SK-N-SH treated with all-trans-retinoic acid at 6 μM for 48 hours (cell line): ENCODE data around the gene ZNF587.
"Not testable (repeated sequence)": the region's sequence is repeated elsewhere in the genome, so short reads cannot be mapped to it uniquely, and the experiment has no call there.

Source experiments
- ATAC-seq: fragments of 200-7000 bp; cut with Tn5 transposase; 3 replicates; pipeline ENCODE4 v1.9.1; 2020; ENCODE audit warnings: mild to moderate bottlenecking, moderate library complexity
- ARNTL ChIP-seq: fragments of 450-650 bp; formaldehyde crosslinking; IDR thresholded peaks from 2 replicates; pipeline ENCODE4 v1.5.0; 2020; ENCODE audit warnings: low read depth, mild to moderate bottlenecking, moderate library complexity, borderline replicate concordance
- BACH2 ChIP-seq: fragments of 250-450 bp; sonication (Bioruptor Pico); IDR thresholded peaks from 2 replicates; pipeline ENCODE4 v1.9.0; 2021; ENCODE audit warnings: mild to moderate bottlenecking, borderline replicate concordance
- CSDC2 ChIP-seq: fragments of 250-450 bp; sonication (Bioruptor Pico); IDR thresholded peaks from 2 replicates; pipeline ENCODE4 v1.5.0; 2020; ENCODE audit warnings: mild to moderate bottlenecking, moderate library complexity
- GLIS3 ChIP-seq: fragments of 250-450 bp; sonication (Bioruptor Pico); IDR thresholded peaks from 2 replicates; pipeline ENCODE4 v1.5.0; 2020; ENCODE audit warnings: mild to moderate bottlenecking, moderate library complexity
- ISL1 ChIP-seq: fragments of 250-450 bp; sonication (Bioruptor Pico); IDR thresholded peaks from 2 replicates; pipeline ENCODE4 v2.1.2; 2022; ENCODE audit warnings: mild to moderate bottlenecking, moderate library complexity
- OSR1 ChIP-seq: fragments of 250-450 bp; sonication (Bioruptor Pico); IDR thresholded peaks from 2 replicates; pipeline ENCODE4 v1.8.0; 2022; ENCODE audit warnings: moderate library complexity, mild to moderate bottlenecking, inconsistent platforms
- RARB ChIP-seq: fragments of 250-450 bp; sonication (Bioruptor Pico); IDR thresholded peaks from 2 replicates; pipeline ENCODE4 v1.8.0; 2021; ENCODE audit warnings: mild to moderate bottlenecking, moderate library complexity
- SNAI2 ChIP-seq: fragments of 250-450 bp; sonication (Bioruptor Pico); IDR thresholded peaks from 2 replicates; pipeline ENCODE4 v1.5.0; 2020; ENCODE audit warnings: mild to moderate bottlenecking, moderate library complexity
- TOX ChIP-seq: fragments of 250-450 bp; sonication (Bioruptor Pico); IDR thresholded peaks from 2 replicates; pipeline ENCODE4 v1.8.0; 2021; ENCODE audit warnings: mild to moderate bottlenecking, moderate library complexity, borderline replicate concordance
- ZC3H10 ChIP-seq: fragments of 250-450 bp; sonication (Bioruptor Pico); IDR thresholded peaks from 2 replicates; pipeline ENCODE4 v1.5.1; 2021; ENCODE audit warnings: mild to moderate bottlenecking, moderate library complexity
- ZFP3 ChIP-seq: fragments of 250-450 bp; sonication (Bioruptor Pico); IDR thresholded peaks from 2 replicates; pipeline ENCODE4 v1.5.0; 2020; ENCODE audit warnings: mild to moderate bottlenecking, moderate library complexity
- ZFP30 ChIP-seq: fragments of 450-650 bp; formaldehyde crosslinking; IDR thresholded peaks from 2 replicates; pipeline ENCODE4 v1.5.0; 2022; ENCODE audit warnings: mild to moderate bottlenecking, moderate library complexity
- ZNF565 ChIP-seq: fragments of 450-650 bp; formaldehyde crosslinking; conservative IDR thresholded peaks from 2 replicates; pipeline ENCODE4 v1.5.0; 2020; ENCODE audit warnings: low read depth, mild to moderate bottlenecking, moderate library complexity
- TF ChIP-seq, protein P1 (sequence below): fragments of 250-450 bp; sonication (Bioruptor Pico); IDR thresholded peaks from 2 replicates; pipeline ENCODE4 v1.5.0; 2020; ENCODE audit warnings: mild to moderate bottlenecking, moderate library complexity
- TF ChIP-seq, protein P2 (sequence below): fragments of 250-450 bp; sonication (Bioruptor Pico); IDR thresholded peaks from 2 replicates; pipeline ENCODE4 v1.5.1; 2020; ENCODE audit warnings: low read depth, mild to moderate bottlenecking, moderate library complexity
- TF ChIP-seq, protein P3 (sequence below): fragments of 250-450 bp; sonication (Bioruptor Pico); IDR thresholded peaks from 2 replicates; pipeline ENCODE4 v1.5.1; 2021; ENCODE audit warnings: mild to moderate bottlenecking, moderate library complexity
- TF ChIP-seq, protein P4 (sequence below): fragments of 250-450 bp; sonication (Bioruptor Pico); IDR thresholded peaks from 2 replicates; pipeline ENCODE4 v1.8.0; 2020; ENCODE audit warnings: mild to moderate bottlenecking, moderate library complexity, borderline replicate concordance
- TF ChIP-seq, protein P5 (sequence below): fragments of 250-450 bp; sonication (Bioruptor Pico); IDR thresholded peaks from 2 replicates; pipeline ENCODE4 v1.8.0; 2021; ENCODE audit warnings: low read depth, mild to moderate bottlenecking, moderate library complexity, borderline replicate concordance

Gene ZNF587

DNA sequence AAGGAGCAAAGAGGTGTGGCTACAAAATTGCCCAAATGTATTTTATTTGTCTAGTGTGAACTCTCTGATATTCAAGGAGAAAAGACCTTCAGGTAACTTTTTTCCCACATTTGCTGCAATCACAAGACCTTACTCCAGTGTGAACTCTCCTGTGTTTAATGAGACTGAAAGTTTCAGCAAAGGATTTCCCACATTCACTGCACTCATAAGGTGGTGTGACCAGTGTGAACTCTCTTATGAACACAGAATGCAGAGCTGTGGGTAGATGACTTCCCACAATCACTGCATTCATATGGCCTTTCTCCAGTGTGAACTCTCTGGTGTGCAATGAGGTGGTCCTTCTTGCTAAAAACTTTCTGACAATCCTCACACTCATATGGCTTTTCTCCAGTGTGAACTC lies 22.8 kb downstream of the ZNF587 start:
- no peak for ATAC-seq
- TF ChIP-seq ISL1 (CRISPR knock-in tag) = no peak
- TF ChIP-seq, protein P1, sequence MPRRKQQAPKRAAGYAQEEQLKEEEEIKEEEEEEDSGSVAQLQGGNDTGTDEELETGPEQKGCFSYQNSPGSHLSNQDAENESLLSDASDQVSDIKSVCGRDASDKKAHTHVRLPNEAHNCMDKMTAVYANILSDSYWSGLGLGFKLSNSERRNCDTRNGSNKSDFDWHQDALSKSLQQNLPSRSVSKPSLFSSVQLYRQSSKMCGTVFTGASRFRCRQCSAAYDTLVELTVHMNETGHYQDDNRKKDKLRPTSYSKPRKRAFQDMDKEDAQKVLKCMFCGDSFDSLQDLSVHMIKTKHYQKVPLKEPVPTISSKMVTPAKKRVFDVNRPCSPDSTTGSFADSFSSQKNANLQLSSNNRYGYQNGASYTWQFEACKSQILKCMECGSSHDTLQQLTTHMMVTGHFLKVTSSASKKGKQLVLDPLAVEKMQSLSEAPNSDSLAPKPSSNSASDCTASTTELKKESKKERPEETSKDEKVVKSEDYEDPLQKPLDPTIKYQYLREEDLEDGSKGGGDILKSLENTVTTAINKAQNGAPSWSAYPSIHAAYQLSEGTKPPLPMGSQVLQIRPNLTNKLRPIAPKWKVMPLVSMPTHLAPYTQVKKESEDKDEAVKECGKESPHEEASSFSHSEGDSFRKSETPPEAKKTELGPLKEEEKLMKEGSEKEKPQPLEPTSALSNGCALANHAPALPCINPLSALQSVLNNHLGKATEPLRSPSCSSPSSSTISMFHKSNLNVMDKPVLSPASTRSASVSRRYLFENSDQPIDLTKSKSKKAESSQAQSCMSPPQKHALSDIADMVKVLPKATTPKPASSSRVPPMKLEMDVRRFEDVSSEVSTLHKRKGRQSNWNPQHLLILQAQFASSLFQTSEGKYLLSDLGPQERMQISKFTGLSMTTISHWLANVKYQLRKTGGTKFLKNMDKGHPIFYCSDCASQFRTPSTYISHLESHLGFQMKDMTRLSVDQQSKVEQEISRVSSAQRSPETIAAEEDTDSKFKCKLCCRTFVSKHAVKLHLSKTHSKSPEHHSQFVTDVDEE (CRISPR knock-in tag) = no peak
- TF ChIP-seq ZNF565 (CRISPR knock-in tag) = no peak
- no peak for TF ChIP-seq SNAI2 (CRISPR knock-in tag)
- TF ChIP-seq GLIS3 (CRISPR knock-in tag) = no peak
- TF ChIP-seq ARNTL (CRISPR knock-in tag) = no peak
- no peak for TF ChIP-seq BACH2 (CRISPR knock-in tag)
- no peak for TF ChIP-seq CSDC2 (CRISPR knock-in tag)
- TF ChIP-seq ZC3H10 = no peak
- TF ChIP-seq, protein P2, sequence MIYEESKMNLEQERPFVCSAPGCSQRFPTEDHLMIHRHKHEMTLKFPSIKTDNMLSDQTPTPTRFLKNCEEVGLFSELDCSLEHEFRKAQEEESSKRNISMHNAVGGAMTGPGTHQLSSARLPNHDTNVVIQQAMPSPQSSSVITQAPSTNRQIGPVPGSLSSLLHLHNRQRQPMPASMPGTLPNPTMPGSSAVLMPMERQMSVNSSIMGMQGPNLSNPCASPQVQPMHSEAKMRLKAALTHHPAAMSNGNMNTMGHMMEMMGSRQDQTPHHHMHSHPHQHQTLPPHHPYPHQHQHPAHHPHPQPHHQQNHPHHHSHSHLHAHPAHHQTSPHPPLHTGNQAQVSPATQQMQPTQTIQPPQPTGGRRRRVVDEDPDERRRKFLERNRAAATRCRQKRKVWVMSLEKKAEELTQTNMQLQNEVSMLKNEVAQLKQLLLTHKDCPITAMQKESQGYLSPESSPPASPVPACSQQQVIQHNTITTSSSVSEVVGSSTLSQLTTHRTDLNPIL (CRISPR knock-in tag) = no peak
- TF ChIP-seq, protein P3, sequence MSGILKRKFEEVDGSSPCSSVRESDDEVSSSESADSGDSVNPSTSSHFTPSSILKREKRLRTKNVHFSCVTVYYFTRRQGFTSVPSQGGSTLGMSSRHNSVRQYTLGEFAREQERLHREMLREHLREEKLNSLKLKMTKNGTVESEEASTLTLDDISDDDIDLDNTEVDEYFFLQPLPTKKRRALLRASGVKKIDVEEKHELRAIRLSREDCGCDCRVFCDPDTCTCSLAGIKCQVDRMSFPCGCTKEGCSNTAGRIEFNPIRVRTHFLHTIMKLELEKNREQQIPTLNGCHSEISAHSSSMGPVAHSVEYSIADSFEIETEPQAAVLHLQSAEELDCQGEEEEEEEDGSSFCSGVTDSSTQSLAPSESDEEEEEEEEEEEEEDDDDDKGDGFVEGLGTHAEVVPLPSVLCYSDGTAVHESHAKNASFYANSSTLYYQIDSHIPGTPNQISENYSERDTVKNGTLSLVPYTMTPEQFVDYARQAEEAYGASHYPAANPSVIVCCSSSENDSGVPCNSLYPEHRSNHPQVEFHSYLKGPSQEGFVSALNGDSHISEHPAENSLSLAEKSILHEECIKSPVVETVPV (CRISPR knock-in tag) = no peak
- TF ChIP-seq OSR1 (CRISPR knock-in tag) = no peak
- no peak for TF ChIP-seq ZFP30 (CRISPR knock-in tag)
- no peak for TF ChIP-seq RARB
- TF ChIP-seq, protein P4, sequence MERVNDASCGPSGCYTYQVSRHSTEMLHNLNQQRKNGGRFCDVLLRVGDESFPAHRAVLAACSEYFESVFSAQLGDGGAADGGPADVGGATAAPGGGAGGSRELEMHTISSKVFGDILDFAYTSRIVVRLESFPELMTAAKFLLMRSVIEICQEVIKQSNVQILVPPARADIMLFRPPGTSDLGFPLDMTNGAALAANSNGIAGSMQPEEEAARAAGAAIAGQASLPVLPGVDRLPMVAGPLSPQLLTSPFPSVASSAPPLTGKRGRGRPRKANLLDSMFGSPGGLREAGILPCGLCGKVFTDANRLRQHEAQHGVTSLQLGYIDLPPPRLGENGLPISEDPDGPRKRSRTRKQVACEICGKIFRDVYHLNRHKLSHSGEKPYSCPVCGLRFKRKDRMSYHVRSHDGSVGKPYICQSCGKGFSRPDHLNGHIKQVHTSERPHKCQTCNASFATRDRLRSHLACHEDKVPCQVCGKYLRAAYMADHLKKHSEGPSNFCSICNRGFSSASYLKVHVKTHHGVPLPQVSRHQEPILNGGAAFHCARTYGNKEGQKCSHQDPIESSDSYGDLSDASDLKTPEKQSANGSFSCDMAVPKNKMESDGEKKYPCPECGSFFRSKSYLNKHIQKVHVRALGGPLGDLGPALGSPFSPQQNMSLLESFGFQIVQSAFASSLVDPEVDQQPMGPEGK (CRISPR knock-in tag) = no peak
- TF ChIP-seq, protein P5, sequence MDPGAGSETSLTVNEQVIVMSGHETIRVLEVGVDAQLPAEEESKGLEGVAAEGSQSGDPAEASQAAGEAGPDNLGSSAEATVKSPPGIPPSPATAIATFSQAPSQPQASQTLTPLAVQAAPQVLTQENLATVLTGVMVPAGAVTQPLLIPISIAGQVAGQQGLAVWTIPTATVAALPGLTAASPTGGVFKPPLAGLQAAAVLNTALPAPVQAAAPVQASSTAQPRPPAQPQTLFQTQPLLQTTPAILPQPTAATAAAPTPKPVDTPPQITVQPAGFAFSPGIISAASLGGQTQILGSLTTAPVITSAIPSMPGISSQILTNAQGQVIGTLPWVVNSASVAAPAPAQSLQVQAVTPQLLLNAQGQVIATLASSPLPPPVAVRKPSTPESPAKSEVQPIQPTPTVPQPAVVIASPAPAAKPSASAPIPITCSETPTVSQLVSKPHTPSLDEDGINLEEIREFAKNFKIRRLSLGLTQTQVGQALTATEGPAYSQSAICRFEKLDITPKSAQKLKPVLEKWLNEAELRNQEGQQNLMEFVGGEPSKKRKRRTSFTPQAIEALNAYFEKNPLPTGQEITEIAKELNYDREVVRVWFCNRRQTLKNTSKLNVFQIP = no peak

DNA sequence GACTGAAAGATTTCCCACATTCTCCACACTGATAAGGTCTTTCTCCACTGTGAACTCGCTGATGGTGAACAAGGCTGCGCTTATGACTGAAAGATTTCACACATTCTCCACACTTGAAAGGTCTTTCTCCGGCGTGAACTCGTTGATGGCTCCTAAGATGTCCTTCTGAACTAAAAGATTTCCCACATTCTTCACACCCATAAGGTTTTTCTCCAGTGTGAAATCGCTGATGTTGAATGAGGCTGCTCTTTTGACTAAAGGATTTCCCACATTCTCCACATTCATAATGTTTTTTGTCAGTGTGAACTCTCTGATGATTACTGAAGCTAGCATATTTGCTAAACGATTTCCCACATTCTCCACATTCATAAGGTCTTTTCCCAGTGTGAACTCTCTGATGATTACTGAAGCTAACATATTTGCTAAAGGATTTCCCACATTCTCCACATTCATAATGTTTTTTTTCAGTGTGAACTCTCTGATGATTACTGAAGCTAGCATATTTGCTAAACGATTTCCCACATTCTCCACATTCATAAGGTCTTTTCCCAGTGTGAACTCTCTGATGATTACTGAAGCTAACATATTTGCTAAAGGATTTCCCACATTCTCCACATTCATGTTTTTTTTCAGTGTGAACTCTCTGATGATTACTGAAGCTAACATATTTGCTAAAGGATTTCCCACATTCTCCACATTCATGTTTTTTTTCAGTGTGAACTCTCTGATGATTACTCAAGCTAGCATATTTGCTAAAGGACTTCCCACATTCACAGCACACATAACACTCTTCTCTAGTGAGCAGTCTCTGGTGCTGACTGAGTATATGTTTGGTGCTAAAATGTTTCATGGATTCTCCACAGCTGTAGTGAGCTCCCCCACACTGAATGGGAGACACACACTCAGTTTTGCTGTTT lies 24.5 kb downstream of the ZNF587 start:
- ATAC-seq = not testable (repeated sequence)

DNA sequence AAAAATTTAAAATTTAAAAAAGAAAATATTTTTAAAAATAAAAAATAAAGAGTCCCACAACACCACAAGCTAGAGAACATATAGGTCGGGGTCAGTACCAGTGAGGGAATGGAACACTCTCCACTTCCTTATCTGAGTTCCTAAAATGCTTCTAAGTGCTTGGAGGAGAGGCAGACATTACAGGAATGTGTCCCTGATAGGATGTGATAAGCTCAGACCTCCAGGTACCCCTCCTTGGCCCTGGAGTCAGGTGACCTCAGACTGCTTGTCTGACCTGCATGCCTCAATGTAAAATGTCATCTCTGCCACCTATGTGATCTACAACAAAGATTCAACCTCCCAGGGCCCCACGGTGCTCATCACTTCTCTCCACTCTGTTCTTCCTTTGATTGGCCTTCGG lies 36.4 kb downstream of the ZNF587 start:
- TF ChIP-seq TOX (CRISPR knock-in tag) = no peak
- no peak for TF ChIP-seq ARNTL (CRISPR knock-in tag)
- no peak for TF ChIP-seq ZFP3 (CRISPR knock-in tag)
- no peak for ATAC-seq
